ENCODE measurements around the gene FAM120A.

- no peak for TF ChIP-seq SPI1 (IDR thresholded peaks at IDR 0.05; ENCODE audit: low read depth, low read length)
- no peak for TF ChIP-seq POLR2A (IDR thresholded peaks at IDR 0.05; ENCODE audit: low read depth, low read length)
- TF ChIP-seq POLR2AphosphoS5 (IDR thresholded peaks at IDR 0.05; ENCODE audit: low read depth, low read length) = no peak
These were observed 15.6 kb downstream of the FAM120A start for GRCh38 chr9:93467062-93467416.

Data from GM12891 (cell line).